B cell (primary cell): Measurements from ENCODE around the gene PALLD. TPM values are rescaled to one million over a fixed set of nuclear protein-coding genes. Genes with fewer than 3 reads are reported as not detected.

Source experiments
- ATAC-seq: fragments of 200-7000 bp; cut with Tn5 transposase; one replicate; pipeline ENCODE4 v1.10.0; 2021; ENCODE audit warnings: low read depth, mild to moderate bottlenecking, moderate number of reproducible peaks, moderate library complexity
- CTCF ChIA-PET: fragments of 350-600 bp; sonication (Branson Sonifier 250); formaldehyde crosslinking; loops from one replicate; lab custom pipeline; 2021; ENCODE audit warnings: antibody characterized with exemption, inconsistent platforms; lab: Charles Lee
- POLR2A ChIA-PET: fragments of 350-600 bp; sonication (Branson Sonifier 250); formaldehyde crosslinking; loops from one replicate; lab custom pipeline; 2021; ENCODE audit warnings: antibody characterized with exemption; lab: Charles Lee
- DNase-seq: peaks from one replicate; pipeline ENCODE4 v3.0.0; 2013
- H2AFZ ChIP-seq: 2 replicates; pipeline ENCODE4 v1.6.1; 2012; ENCODE audit warnings: mild to moderate bottlenecking, low read depth, low read length; ENCODE audit not compliant: insufficient read depth, poor library complexity, severe bottlenecking
- H3K27ac ChIP-seq, 2 donors: 1 replicate in 1 of 2; 2 replicates in 1 of 2; pipeline ENCODE4 v1.5.1; 2012 to 2013; ENCODE audit warnings: low read length in 2 of 2, mild to moderate bottlenecking in 2 of 2, moderate library complexity in 1 of 2
- H3K27me3 ChIP-seq, 4 experiments: fragments of 200-600 bp in 1 of 4; sonication (generic) in 1 of 4; replicated peaks in 1 of 4; 1 replicate in 2 of 4; 2 replicates in 2 of 4; pipeline versions ENCODE4 v1.6.1 to v1.7.0; 2013 to 2016; ENCODE audit warnings: low read length in 3 of 4, mild to moderate bottlenecking in 2 of 4, mixed read lengths in 1 of 4, moderate library complexity in 1 of 4; ENCODE audit not compliant: insufficient read depth in 4 of 4, control insufficient read depth in 3 of 4; ENCODE audit errors: control extremely low read depth in 1 of 4
- H3K36me3 ChIP-seq, 2 experiments: replicated peaks in 1 of 2; 1 replicate in 1 of 2; 2 replicates in 1 of 2; pipeline versions ENCODE4 v1.6.1 to v1.7.1; 2013; ENCODE audit warnings: low read length in 1 of 2; ENCODE audit not compliant: insufficient read depth in 2 of 2, control insufficient read depth in 1 of 2; ENCODE audit errors: control extremely low read depth in 1 of 2, extremely low read depth in 1 of 2
- H3K4me1 ChIP-seq, 2 donors: fragments of 200-600 bp in 1 of 2; sonication (generic) in 1 of 2; 1 replicate in 1 of 2; 2 replicates in 1 of 2; pipeline versions ENCODE4 v1.5.1 to v1.6.1; 2013 to 2017; ENCODE audit warnings: low read length in 2 of 2; ENCODE audit not compliant: control insufficient read depth in 2 of 2, insufficient read depth in 2 of 2
- H3K4me2 ChIP-seq: replicated peaks from 2 replicates; pipeline ENCODE3; 2012; ENCODE audit warnings: mild to moderate bottlenecking, low read depth, low read length; ENCODE audit not compliant: poor library complexity, severe bottlenecking
- H3K4me3 ChIP-seq, 5 experiments: fragments of 200-600 bp in 1 of 5; sonication (generic) in 1 of 5; 1 replicate in 3 of 5; 2 replicates in 2 of 5; pipeline versions ENCODE4 v1.5.1 to v1.7.0; 2011 to 2016; ENCODE audit warnings: low read length in 4 of 5, mild to moderate bottlenecking in 4 of 5, low read depth in 2 of 5, control low read depth in 1 of 5, moderate library complexity in 1 of 5; ENCODE audit not compliant: insufficient read depth in 1 of 5; ENCODE audit errors: control extremely low read depth in 1 of 5, extremely low read depth in 1 of 5
- H3K79me2 ChIP-seq: fragments of 200-600 bp; sonication (generic); one replicate; pipeline ENCODE4 v1.6.0; 2016; ENCODE audit warnings: low read length; ENCODE audit not compliant: control insufficient read depth, insufficient read depth
- H3K9ac ChIP-seq: fragments of 200-600 bp; sonication (generic); 2 replicates; pipeline ENCODE4 v1.6.1; 2017; ENCODE audit warnings: mild to moderate bottlenecking, low read length, moderate library complexity
- H3K9me3 ChIP-seq, 3 donors: one replicate each; pipeline versions ENCODE4 v1.6.1 to v1.7.1; 2013; ENCODE audit warnings: low read length in 2 of 3; ENCODE audit not compliant: control insufficient read depth in 2 of 3, insufficient read depth in 1 of 3; ENCODE audit errors: control extremely low read depth in 1 of 3
- H4K20me1 ChIP-seq: 2 replicates; pipeline ENCODE4 v1.6.0; 2012; ENCODE audit warnings: mild to moderate bottlenecking, low read length; ENCODE audit not compliant: insufficient read depth, control insufficient read depth, poor library complexity, severe bottlenecking
- H3K27ac Mint-ChIP-seq: one replicate; pipeline ENCODE4 v1.8.0; 2021; ENCODE audit warnings: mixed read lengths
- H3K27me3 Mint-ChIP-seq: one replicate; pipeline ENCODE4 v1.8.0; 2021; ENCODE audit warnings: mixed read lengths
- H3K4me1 Mint-ChIP-seq: one replicate; pipeline ENCODE4 v1.8.0; 2021; ENCODE audit warnings: mixed read lengths
- H3K4me3 Mint-ChIP-seq: one replicate; pipeline ENCODE4 v1.8.0; 2021; ENCODE audit warnings: mixed read lengths
- H3K9me3 Mint-ChIP-seq: one replicate; pipeline ENCODE4 v1.8.0; 2022; ENCODE audit warnings: mixed read lengths; ENCODE audit not compliant: insufficient read depth
- EZH2 ChIP-seq: IDR thresholded peaks from 2 replicates; pipeline ENCODE4 v1.6.1; 2012; ENCODE audit warnings: borderline replicate concordance, low read depth, mild to moderate bottlenecking, moderate library complexity, low read length; ENCODE audit not compliant: insufficient read depth, poor library complexity, severe bottlenecking
- WGBS: methylation state at CpG from one replicate; pipeline ENCODE4 v1.1.5; 2013; ENCODE audit warnings: missing lambda C conversion rate; ENCODE audit not compliant: insufficient coverage; 5-methylcytosine and 5-hydroxymethylcytosine counted together
- intact Hi-C: fragments of 100-400 bp; cut with micrococcal nuclease; formaldehyde crosslinking; loops from one replicate; pipeline ENCODE4 v1.10.0; 2022
- polyA plus RNA-seq: library from polyadenylated mRNA; depleted of rRNA; stranded (reverse); fragments of >200 nt; gene quantifications from 2 replicates; pipeline ENCODE4 v1.2.3, GENCODE V29; 2012
- total RNA-seq, 2 donors: library from RNA; stranded (reverse); fragments of 120-200 nt in 1 of 2; gene quantifications; 1 replicate in 1 of 2; 2 replicates in 1 of 2; pipeline versions ENCODE4 v1.2.3 to v1.2.4, GENCODE V29; 2013 to 2022
- TF ChIP-seq, protein P1 (sequence below): fragments of 200-600 bp; IDR thresholded peaks from one replicate; pipeline ENCODE4 v1.8.0; 2022; ENCODE audit warnings: antibody characterized with exemption, mild to moderate bottlenecking

Gene PALLD
- total and polyA plus RNA-seq, 2 donors (not counting 1 experiment from before 2014, with no cell fraction given), result 0.63 to 0.71 TPM

GRCh38 chr4:168731006-168731636 lies 234.3 kb downstream of the PALLD start:
- Histone ChIP-seq H4K20me1 (no peaks in the 10 kb centered on the region), H3K4me2 (no peak overlapping the region), H3K36me3 (no peaks in the 10 kb centered on the region), H3K27ac (no peak overlapping the region), H3K9me3 (no peaks in the 10 kb centered on the region), H2AFZ (no peak overlapping the region), H3K4me3 (no peak overlapping the region), H3K79me2 (no peaks in the 10 kb centered on the region), H3K9ac (no peak overlapping the region), H3K4me1 (no peaks in the 10 kb centered on the region), H3K27me3 (peaks cover 0 to 5% (median 1%) of the 10 kb centered on the region in 4 experiments)
- peaks cover 7% of the 10 kb centered on the region for H3K4me1 Mint-ChIP-seq
- no peak for ATAC-seq
- intact Hi-C loops, result no loop called here
- WGBS, result 100% methylated on average over 1 of the region's 6 CpGs
- no peak overlapping the region for H3K27ac Mint-ChIP-seq
- H3K27me3 Mint-ChIP-seq, result peaks cover 20% of the 10 kb centered on the region
- TF ChIP-seq EZH2, result no peak
- TF ChIP-seq, protein P1, sequence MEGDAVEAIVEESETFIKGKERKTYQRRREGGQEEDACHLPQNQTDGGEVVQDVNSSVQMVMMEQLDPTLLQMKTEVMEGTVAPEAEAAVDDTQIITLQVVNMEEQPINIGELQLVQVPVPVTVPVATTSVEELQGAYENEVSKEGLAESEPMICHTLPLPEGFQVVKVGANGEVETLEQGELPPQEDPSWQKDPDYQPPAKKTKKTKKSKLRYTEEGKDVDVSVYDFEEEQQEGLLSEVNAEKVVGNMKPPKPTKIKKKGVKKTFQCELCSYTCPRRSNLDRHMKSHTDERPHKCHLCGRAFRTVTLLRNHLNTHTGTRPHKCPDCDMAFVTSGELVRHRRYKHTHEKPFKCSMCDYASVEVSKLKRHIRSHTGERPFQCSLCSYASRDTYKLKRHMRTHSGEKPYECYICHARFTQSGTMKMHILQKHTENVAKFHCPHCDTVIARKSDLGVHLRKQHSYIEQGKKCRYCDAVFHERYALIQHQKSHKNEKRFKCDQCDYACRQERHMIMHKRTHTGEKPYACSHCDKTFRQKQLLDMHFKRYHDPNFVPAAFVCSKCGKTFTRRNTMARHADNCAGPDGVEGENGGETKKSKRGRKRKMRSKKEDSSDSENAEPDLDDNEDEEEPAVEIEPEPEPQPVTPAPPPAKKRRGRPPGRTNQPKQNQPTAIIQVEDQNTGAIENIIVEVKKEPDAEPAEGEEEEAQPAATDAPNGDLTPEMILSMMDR, result no peak
- H3K9me3 Mint-ChIP-seq, result peaks cover 2% of the 10 kb centered on the region
- POLR2A ChIA-PET, result no interaction called here
- H3K4me3 Mint-ChIP-seq, result no peak overlapping the region
- DNase-seq, result no peak
- CTCF ChIA-PET, result no interaction called here

GRCh38 chr4:168731706-168732414 lies 235.0 kb downstream of the PALLD start:
- Histone ChIP-seq H3K4me3 (no peak overlapping the region), H3K9ac (no peak overlapping the region), H3K4me2 (no peak overlapping the region), H2AFZ (no peak overlapping the region), H3K27me3 (peaks cover 0 to 5% (median 1%) of the 10 kb centered on the region in 4 experiments), H3K9me3 (no peaks in the 10 kb centered on the region), H4K20me1 (no peaks in the 10 kb centered on the region), H3K36me3 (no peaks in the 10 kb centered on the region), H3K4me1 (no peaks in the 10 kb centered on the region), H3K27ac (no peak overlapping the region), H3K79me2 (no peaks in the 10 kb centered on the region)
- Mint-ChIP-seq H3K27ac (no peak overlapping the region), H3K9me3 (peaks cover 2% of the 10 kb centered on the region), H3K4me3 (no peak overlapping the region), H3K4me1 (peaks cover 3% of the 10 kb centered on the region), H3K27me3 (peaks cover 14% of the 10 kb centered on the region)
- TF ChIP-seq EZH2, result no peak
- TF ChIP-seq, protein P1, result no peak
- POLR2A ChIA-PET, result no interaction called here
- intact Hi-C loops, result no loop called here
- CTCF ChIA-PET, result no interaction called here
- WGBS, result no CpG with 5 or more reads among the region's 6 CpGs
- DNase-seq, result no peak
- no peak for ATAC-seq
